Stimulated activated CD4-positive, alpha-beta T cell treated with anti-CD3 and anti-CD28 coated beads, Interleukin-2, amount 100 ng/mL, for 4 hours (primary cell): ENCODE measurements around the gene PRKX.
"Not testable (repeated sequence)": the region's sequence is repeated elsewhere in the genome, so short reads cannot be mapped to it uniquely, and the experiment has no call there.

Experiments
- DNase-seq: peaks from one replicate; pipeline ENCODE4 v3.0.0-alpha.2; 2020; ENCODE audit warnings: low read depth

The PRKX gene

GRCh38 chrX:3577551-3577950 lies 135.9 kb downstream of the PRKX start:
- DNase-seq = no peak

- DNase-seq = no peak
Observed at GRCh38 chrX:3576886-3577501, 136.5 kb downstream of the PRKX start.

GRCh38 chrX:3567686-3568085 lies 145.8 kb downstream of the PRKX start:
- no peak for DNase-seq

- no peak for DNase-seq
Observed at GRCh38 chrX:3563451-3563850, 150.0 kb downstream of the PRKX start.

GRCh38 chrX:3560010-3560409 lies 153.4 kb downstream of the PRKX start:
- DNase-seq = not testable (repeated sequence)
